Hematopoietic multipotent progenitor cell treated with erythropoietin and hydrocortisone succinate and interleukin-3 and kit ligand, for 6 days (in vitro differentiated cells): ENCODE results near the gene SMIM32.

Experiments used
- DNase-seq: peaks from one replicate; pipeline ENCODE4 v3.0.0-alpha.2; 2015

SMIM32 gene

DNA sequence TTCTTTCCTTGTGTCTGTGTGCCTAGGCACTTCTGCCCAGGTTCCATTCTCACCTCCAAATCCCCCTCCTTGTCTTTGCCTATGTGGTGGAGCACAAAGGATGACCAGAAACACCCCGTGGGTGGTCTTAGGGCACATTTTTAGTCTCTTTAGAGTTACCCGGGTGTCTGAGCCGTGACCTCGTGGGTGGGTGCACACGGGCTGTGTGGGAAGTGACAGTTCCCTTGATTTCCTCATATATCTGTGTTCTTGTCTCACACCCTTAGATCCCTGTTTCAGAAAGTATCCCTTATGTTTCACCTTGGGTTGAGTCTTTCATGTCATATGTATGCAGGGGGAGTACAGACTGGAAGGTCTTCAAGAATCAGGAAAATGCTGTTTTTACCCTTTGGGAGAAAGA is 13.4 kb upstream of the SMIM32 start:
- DNase-seq, result no peak

DNA sequence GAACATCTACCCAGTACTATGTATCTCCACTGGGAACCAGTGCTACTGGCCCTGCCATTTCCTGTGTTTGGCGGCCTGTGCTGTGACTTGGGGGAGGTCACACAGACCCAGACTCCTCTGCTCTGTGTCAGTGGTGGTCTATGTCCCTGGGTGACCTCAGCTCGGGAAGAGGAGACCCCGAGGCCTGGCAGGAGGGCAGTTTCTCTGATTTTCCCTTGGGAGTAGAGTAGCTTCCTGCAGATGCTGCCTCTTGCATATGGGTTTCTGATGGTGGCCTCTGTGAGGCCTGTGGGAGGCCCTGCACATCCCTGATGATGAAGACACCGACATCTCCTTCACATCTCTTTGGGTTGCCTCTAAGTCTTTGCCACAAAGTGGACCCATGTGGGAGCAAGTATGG is 13.0 kb upstream of the SMIM32 start:
- DNase-seq, result no peak

DNA sequence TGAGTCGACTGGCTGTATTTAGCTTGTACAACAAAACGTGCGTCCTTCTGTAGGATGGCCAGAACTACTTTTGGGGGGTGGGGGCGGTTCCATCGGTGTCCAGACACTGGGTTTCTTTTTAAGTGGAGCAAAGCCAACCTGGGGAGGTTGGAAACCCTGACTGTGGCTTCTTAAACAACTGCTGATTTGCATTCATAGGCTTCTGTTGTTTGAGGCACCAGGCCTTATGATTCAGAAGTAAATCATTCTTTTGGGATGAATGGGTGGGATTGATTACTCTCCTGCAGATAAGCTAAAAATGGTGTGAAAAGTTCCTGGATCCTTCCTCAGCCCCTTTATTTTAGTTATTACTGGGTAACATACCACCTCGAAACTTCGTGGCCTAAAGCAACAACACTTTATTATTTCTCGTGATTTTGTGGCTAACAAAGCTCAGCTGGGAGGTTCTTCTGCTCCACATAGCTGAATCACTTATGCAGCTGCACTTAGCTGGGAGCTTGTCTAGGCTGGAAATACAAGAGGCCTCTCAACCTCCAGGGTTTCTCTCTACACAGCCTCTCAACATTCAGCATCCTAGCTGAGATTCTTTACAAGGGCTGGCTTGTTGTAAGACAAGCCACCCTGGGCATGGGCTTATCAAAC is 12.2 kb upstream of the SMIM32 start:
- no peak for DNase-seq

DNA sequence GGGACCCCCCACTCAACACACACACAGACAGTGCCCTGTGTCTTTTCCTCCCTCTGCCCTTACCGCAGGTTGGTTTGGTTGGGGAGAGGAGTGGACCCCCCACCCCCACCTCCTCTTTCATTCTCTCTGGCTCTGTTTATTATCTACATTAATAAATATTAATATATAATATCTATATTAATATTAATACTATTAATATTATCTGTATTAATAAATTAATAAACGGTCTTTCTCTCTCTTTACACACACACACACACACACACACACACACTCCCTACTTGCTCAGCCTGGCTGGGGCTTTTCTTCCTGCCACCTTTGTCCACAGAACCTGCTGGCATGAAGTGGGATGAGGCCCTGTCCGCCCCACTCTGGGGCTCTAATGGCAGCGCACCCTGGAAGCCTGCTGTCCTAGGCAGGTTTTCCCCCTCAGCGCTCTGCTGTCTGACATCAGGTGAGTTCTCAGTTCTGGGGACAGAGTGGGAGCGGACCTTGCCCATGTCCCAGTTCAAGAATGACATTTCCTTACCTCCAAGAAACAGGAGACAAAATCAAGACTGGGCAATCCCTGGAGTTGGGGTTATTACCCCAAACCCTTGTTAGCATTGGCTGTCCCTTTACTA is 10.5 kb upstream of the SMIM32 start:
- DNase-seq, result no peak

DNA sequence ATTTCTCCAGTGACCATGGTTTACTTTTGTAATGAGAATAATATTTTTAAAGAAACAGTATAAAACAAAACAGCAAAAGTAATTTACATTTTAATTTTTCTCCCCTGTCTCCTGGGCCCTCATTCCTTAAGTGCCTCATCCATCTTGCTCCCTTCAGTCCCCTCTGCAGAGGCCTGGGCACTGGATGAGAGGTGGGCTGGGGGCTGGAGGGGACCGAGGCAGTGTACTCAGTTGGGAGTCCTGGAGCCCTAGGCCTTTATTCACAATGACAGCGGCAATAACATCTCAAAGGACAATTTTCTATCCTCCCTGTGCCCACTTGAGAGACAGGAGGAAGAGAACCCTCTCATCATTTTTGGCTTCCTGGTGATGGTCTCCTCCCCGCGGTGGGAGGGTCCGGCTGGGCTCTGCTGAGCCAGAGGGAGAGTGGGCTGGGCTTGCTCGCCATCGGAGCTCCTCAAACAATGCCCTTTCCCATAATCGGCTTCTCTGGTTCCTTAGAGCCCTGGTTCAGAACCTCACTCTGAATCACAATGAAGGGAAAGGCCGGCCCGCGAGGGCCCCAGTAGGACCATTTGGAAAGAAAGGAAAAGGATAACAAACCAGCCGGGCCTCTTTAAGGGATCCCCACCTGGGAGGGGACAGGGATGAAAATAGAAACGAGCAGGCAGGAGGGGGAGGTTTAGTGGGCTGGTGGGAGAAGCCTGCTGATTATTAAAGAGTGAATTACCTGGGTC is 9.7 kb upstream of the SMIM32 start:
- DNase-seq, result no peak

DNA sequence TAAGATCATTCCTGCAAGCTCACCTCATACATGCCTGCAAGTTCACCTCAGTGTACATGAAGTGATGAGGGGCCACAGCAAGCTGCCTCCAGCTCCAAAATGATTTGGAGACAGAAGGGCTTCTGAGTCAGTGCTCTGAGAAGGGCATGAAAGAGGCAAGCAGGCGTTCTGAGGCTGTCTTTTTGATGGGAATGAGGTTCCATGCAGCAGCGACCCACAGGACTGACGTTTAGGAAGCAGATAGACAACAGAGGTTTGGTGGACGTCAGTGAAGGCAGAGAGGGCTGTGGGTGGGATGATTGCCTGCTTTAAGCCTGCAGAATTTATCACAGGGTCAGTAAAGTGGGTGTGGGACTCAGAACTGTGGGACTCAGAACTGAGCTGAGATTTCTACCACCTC is 8.9 kb upstream of the SMIM32 start:
- no peak for DNase-seq

DNA sequence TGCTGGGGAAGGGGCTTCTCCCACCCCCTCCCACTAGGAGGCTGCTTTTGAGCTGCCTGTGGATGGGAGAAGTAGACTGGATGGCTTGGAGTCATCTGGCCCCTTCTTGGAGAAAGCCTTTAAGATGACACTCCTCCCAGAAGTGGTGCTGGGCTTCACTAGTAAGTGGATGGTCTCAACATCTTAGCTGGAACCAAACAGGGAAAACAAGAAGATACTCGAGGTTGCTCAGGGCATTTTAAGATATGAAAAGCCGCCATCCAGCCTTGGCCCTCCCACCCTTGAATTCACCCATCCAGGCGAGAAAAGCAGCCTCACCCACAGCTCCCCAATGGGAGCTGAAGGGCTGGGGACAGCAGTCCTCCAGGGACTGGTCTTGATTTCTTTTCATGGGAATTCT is 7.8 kb upstream of the SMIM32 start:
- DNase-seq, result no peak

DNA sequence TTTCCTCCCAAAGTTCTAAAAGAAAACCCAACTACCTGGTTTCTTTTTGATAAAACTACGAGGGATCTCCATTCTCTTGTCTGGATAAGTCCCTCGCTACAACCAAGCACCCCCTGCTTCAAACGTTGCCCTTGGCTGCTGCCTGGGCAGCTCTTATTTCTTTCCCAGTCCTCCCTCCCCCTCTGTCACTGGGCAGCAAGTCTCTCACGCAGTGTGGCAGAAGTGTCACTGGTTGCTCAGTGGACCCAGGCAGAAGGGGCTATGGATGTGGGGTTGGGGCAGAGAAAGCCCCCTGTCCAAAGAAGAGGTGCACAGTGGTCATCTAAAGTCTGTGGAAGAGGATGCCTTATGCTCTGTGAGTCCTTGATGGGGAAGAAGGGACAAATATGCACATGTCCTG is 7.2 kb upstream of the SMIM32 start:
- DNase-seq, result no peak

DNA sequence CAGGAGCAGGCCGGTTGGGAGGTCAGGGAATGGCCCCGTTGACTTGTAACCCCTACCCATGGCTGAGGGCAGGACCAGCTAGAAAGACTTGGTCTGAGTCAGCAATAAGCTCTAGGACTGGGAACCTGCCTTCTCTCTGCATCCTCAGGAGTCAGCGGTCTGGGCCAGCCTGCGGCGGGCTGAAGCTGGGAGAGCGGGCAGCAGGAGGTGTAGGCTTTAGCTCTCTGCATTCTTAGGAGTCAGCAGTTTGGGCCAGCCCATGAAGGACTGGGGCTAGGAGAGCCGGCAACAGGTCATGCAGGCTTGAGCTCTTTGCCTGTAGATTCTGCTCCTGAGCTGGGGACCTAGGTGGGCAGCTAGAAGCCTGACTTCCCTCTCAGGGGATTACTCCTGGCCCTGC is 6.4 kb upstream of the SMIM32 start:
- no peak for DNase-seq

DNA sequence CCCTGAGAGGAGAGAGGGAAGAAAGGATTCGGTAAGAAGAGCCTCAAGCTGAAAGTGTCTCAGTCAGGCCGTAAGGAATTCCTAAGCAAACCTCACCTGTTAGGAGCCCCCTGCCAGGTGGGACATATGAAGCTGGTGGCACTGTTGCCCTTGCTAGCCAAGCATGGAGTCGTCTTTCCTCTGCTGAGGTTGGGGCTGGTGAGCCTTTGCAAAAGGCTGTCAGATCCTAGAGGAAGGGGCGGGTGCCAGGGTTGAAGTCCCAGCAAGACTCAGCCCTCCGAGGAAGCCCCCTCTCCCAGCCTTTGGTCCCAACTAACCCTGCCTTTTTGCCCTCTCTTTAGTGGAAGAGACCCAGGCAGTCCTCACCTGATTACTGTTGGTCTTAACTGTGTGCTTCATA is 5.5 kb upstream of the SMIM32 start:
- no peak for DNase-seq

DNA sequence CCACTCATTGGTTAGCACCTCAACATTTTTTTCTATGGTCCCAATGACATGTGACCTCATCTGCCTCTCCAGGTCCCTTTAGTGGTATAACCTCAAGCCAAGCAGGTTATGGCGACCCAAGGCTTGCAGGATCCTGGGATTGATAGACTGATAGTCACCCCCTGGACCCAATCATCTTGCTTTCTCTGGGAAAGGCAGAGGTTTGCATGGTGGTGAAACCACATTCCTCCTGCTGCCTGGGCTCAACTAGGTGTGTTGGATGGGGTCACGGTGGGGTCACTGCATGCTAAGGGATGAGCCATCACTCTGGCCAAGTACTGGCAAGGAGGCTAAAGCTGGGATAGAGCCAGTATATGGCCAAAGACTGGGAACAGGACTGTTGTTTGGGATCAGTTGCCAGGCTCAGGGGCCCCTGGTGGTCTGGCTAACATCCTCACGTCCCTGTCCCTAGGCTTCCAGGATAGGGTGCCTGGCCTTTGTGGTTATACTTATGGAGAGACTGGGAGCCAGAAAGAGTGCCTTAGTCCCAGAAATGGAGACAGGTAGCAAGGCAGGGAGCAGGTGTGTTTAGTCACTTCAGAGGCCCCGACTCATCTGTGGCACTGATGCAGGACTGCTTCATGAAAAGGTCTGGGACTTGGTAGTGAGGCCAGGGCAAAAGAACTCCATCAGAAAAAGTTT is 4.6 kb upstream of the SMIM32 start:
- no peak for DNase-seq

DNA sequence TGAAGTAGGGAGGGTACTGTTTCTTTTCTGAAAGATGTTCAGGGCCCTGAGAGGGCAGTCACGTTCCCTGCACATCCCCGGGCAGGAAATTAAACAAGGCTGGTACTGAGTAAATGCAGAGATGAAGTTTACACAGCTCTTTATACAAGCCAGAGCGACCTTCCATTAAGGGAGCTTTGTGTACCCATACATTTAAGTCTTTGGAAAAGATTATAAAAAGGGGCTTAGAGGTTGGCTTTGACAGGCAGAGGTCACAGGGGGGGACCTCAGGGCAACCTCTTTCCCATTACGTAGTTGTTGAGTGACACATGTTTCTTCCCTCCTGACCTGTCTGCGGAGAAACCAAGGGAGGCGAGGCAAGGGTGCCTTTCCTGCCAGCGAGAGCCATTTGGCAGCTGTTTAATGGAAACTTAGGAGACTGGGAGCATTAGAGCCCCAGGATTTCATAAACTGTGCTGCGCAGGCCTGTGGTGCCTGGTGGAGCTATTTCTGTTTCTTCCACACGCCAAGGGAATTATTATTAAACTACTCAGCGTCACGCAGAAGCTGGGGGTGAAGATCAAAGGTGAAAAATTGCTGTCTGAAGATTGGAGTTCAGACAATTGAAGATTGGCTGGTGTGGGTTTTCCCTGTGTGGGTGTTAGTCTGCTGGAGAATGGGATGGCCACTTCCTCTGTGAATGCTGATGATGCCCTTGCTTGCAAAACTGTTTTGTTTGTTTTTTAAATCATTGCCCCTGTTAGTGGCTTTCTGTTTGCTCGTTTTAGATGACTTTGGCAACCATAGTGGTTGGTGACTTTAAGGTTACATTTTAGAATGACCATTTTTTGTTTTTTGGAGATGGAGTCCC is 3.2 kb upstream of the SMIM32 start:
- no peak for DNase-seq

DNA sequence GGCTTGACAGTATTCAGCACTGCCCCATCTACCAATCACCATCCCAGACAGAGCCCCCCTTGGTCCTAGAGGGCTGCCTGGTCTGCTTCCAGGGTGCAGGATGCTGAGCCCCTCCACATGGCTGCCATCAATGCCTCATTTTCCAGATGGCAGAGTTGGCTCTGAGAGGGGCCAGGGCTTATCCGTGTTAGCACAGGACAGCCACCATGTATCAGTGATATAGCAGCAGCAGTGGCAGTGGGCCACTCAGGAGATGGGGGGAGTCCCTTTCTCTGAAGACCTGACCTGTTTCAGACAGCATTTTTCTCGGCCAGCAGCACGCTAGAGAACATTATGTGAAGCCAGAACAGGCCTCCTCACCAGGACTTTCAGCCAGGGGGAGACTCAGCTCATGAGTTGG is 1.6 kb upstream of the SMIM32 start:
- DNase-seq, result no peak

DNA sequence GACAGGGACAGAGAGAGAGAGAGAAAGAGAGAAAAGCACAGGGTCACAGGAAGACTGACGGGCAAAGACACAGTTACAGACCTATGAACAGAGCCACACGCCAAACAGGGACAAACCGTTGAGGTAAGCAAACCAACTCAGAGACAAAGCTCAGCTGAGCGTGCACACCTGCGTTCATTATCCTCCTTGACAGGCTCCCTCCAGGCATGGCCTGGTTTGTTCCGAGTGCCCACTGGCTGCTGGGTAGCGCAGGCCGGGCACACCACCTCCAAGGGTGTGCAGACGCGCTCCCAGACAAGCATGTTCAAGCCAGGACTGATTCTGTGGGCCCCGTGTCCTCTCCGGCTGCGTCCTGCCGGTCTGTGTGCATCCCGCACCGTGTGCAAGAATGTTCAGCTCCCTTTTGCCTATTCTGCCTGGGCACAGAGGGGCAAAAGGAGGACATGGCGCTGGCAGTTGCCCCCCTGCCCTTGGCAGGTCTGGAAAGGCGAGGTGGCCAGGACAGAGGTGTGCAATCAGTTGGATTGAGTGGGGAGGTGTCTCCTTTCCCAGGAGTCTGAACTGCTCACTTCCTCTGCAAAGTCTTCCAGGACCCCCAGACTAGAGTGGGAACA is 467 bp upstream of the SMIM32 start:
- DNase-seq, result no peak

DNA sequence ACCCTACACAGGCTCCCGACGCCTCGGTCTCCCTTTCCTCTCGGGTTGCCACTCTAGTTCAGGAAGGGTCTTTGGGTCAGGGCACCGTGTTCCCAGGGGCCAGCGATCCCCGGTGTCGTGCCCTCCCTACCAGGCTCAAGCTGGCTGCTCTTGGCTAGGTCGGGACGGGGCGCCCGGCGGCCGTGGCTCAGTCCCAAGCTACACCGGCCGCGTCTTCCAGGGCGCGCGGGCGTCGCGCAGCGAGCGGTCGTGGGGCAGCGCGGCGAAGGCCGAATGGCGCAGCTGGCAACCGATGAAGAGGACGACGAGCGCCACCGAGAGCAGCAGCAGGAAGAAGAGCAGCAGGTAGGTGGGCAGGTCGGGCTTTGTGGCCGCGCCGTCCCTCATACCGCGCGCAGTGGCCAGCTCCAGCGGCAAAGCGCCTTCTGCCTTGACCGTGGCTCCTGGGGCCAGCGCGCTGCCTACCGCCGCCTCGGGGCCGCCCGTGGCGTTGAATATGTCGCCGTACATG is 892 bp downstream of the SMIM32 start:
- DNase-seq, result peak; percentile 16

DNA sequence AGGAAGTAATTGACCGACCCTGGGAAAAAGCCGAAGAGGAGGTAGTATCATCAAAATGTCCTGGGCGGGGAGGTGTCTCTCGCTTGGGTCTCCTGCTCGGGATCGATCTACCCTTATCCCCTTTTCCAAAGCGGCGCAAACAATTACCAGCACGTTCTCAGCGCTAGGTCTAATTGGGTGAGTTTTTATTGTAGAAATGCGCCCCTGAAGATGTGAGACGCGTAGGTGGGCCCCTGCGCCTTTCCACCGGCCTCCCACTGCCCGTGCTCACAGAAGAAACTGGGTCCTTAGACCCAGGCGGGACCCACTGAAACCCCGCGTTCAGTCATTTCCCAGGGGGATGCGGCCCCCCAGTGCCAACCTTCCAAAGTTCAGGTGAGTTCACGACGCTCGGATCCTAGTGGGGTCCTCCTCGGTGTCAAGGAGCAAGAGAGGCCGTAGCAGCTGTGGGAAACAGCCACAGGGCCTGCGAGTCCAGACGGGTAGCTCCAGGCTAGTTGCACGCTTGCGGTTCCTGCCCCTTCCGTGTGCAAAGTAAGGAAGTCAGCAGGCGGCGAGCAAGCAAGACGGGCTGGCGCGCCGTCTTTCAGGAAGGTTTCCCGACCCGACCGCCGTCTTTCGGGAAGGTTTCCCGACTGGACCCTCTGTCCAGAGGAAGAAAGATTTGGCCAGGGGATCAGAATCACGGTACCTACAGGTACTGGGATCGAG is 1.5 kb downstream of the SMIM32 start:
- peak; percentile 36 for DNase-seq

DNA sequence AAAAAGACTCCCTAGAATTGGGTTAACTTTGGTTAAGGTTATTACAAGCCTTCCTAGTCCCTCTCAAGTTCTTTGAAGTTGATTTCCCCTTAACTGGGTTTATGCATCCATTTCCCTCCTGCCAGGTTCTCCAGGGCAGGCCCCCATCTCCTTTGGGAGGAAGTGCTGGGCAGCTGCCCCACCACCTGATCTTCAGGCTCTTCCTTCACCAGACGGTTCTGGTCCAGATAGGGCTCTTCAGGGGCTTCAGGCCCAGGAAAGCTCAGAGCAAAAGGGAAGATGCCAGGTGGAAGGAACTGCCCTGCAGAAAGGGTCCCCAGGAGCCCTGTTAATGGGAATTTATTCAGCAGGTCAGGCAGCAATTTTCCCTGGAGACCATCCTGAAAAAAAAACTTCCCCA is 2.1 kb downstream of the SMIM32 start:
- no peak for DNase-seq

DNA sequence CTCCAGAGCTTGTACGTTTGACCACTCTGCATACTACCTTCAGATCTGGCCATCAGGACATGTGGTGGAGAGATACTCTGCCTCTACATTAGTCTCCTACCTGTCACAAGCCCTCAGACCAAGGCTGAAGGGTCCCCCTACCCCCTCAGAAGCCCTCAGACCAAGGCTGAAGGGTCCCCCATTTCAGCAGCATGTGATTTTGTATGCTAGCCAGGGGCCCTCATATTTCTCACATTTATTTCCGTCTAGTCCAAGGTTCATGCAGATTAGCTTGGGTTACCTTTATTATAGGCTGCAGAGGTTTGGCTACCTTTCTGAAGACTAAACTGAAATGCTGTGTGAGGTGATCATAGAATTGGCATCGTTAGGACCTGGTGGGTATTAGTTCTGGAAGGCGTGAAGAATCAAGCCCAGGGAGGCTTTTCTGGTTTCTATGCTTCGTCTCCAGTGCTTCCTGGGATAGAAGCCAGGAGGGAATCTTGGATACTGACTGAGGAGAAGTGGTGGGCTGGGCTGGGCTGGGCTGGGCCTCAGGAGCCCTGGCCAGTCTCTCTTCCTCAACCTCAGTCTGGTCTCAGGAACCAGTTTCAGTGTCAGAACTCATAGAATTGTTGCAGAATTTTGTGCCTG is 2.8 kb downstream of the SMIM32 start:
- no peak for DNase-seq

DNA sequence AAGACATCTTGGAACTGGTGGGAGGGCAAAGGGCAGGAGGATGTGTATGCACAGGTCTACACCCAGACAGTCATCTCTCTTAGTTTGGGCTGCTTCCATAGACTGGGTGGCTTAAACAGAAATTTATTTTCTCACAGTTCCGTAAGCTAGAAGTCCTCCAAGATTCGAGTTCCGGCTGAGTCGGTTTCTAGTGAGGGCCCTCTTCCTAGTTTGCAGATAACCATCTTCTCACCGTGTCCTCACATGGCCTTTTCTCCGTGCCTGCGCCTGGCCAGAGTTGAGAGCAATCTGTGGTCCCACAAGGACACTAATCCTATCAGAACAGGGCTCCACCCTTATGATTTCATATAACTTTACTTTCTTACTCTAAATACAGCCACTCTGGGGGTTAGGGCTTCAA is 4.1 kb downstream of the SMIM32 start:
- DNase-seq, result no peak

DNA sequence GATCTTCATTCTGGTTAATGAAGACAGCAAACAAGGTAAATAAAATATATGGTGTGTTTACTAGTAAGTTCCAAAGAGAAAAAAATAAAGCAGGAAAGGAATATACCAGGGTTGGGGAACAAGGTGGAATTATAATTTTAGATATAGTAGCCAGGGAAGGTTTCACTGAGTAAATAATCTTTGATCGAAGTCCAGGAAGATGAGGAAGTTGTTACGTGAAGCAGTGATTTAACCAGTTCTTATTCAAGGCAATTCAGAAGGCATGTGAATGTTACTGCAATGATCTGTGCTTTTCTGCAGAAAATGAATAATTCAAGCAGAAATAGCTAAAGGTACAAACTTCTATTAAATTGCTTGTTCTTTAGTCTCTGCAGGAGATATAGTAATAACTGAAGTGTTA is 6.2 kb downstream of the SMIM32 start:
- DNase-seq, result no peak
